GM12878 (cell line): ENCODE results near the gene CXorf38.

Experiments
- CBX3 ChIP-seq: fragments of 200-600 bp; sonication (generic); IDR thresholded peaks from 2 replicates; pipeline ENCODE4 v1.6.1; 2016; ENCODE audit warnings: low read depth, borderline replicate concordance
- EZH2 ChIP-seq: IDR thresholded peaks from 2 replicates; pipeline ENCODE4 v1.6.1; 2012; ENCODE audit warnings: low read depth, mild to moderate bottlenecking, control low read depth, inconsistent platforms, low read length, borderline replicate concordance; ENCODE audit not compliant: control insufficient read depth
- IRF5 ChIP-seq: fragments of 450-650 bp; IDR thresholded peaks from 2 replicates; pipeline ENCODE4 v1.6.1; 2017; ENCODE audit warnings: borderline replicate concordance
- LARP7 ChIP-seq: fragments of 450-650 bp; IDR thresholded peaks from 2 replicates; pipeline ENCODE4 v1.6.1; 2017; ENCODE audit warnings: mild to moderate bottlenecking
- NBN ChIP-seq: fragments of 450-650 bp; IDR thresholded peaks from 2 replicates; pipeline ENCODE4 v1.6.1; 2016
- PAX8 ChIP-seq: fragments of 450-650 bp; IDR thresholded peaks from 2 replicates; pipeline ENCODE4 v1.6.1; 2017; ENCODE audit warnings: mild to moderate bottlenecking, moderate library complexity
- POLR2AphosphoS5 ChIP-seq: IDR thresholded peaks from 2 replicates; pipeline ENCODE4 v1.6.1; 2011; ENCODE audit warnings: mild to moderate bottlenecking, low read length, inconsistent platforms
- SRF ChIP-seq, 2 experiments: IDR thresholded peaks; 2 replicates each; pipeline ENCODE4 v1.6.1; 2011; ENCODE audit warnings: low read depth in 2 of 2, low read length in 2 of 2, mild to moderate bottlenecking in 1 of 2, moderate library complexity in 1 of 2
- TAF1 ChIP-seq: IDR thresholded peaks from 2 replicates; pipeline ENCODE4 v1.6.1; 2011; ENCODE audit warnings: mild to moderate bottlenecking, low read depth, low read length, borderline replicate concordance
- TCF12 ChIP-seq: IDR thresholded peaks from 2 replicates; pipeline ENCODE4 v1.6.1; 2011; ENCODE audit warnings: low read depth, mild to moderate bottlenecking, low read length
- TF ChIP-seq, protein P1 (sequence below), 3 experiments: IDR thresholded peaks in 2 of 3; conservative IDR thresholded peaks in 1 of 3; 2 replicates each; pipeline ENCODE4 v1.5.1; 2011; ENCODE audit warnings: low read depth in 3 of 3, low read length in 3 of 3, mild to moderate bottlenecking in 3 of 3, control low read depth in 2 of 3, moderate library complexity in 2 of 3, inconsistent platforms in 1 of 3, mixed read lengths in 1 of 3; ENCODE audit not compliant: control insufficient read depth in 2 of 3, insufficient read depth in 1 of 3; ENCODE audit errors: extremely low read depth in 1 of 3
- TF ChIP-seq, protein P2 (sequence below): fragments of 150-350 bp; IDR thresholded peaks from 2 replicates; pipeline ENCODE4 v1.6.1; 2016; ENCODE audit warnings: low read depth, low read length
- TF ChIP-seq, protein P3 (sequence below): fragments of 450-650 bp; IDR thresholded peaks from 2 replicates; pipeline ENCODE4 v1.6.1; 2017; ENCODE audit warnings: mild to moderate bottlenecking

DNA sequence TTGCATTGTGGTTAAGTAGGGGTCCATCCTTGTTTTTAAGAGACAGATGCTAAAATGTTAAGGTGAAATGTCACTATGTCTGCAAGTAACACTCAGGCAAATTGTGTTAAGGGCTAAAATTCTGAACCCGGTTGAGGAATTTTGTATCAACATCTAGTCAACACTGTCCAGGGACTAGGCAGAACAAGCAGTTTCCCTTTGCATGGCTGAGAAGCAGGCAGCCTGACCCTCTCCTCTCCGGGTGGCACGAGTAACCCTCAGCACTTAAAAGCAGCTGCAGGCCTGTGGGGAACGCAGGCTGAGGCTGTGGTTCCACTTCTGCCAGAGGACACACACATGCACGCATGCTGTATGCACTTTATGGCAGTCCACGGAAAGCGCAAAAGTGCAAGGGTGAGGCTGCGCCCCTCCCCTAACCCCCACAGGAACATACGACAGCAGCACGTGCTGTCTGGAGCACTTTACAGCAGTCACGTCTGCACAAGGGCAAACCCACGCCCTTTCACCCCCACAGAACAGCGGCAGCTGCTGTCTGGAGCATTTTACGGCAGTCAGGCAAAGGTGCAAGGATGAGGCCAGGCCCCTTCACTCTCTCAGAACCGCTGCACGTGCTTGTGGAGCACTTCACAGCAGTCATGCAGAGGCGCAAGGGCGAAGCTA is 24.8 kb downstream of the CXorf38 start:
- TF ChIP-seq SRF (IDR thresholded peaks at IDR 0.05; ENCODE audit: low read depth in 2 of 2, low read length in 2 of 2) (no peak), EZH2 (no peak), POLR2AphosphoS5 (no peak), CBX3 (no peak), LARP7 (no peak), NBN (no peak), TCF12 (no peak), TAF1 (no peak), IRF5 (no peak), PAX8 (no peak)
- TF ChIP-seq, protein P1, sequence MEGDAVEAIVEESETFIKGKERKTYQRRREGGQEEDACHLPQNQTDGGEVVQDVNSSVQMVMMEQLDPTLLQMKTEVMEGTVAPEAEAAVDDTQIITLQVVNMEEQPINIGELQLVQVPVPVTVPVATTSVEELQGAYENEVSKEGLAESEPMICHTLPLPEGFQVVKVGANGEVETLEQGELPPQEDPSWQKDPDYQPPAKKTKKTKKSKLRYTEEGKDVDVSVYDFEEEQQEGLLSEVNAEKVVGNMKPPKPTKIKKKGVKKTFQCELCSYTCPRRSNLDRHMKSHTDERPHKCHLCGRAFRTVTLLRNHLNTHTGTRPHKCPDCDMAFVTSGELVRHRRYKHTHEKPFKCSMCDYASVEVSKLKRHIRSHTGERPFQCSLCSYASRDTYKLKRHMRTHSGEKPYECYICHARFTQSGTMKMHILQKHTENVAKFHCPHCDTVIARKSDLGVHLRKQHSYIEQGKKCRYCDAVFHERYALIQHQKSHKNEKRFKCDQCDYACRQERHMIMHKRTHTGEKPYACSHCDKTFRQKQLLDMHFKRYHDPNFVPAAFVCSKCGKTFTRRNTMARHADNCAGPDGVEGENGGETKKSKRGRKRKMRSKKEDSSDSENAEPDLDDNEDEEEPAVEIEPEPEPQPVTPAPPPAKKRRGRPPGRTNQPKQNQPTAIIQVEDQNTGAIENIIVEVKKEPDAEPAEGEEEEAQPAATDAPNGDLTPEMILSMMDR (IDR thresholded peaks at IDR 0.05 in 2 of 3, conservative IDR thresholded peaks at IDR 0.05 in 1 of 3; ENCODE audit: control insufficient read depth in 2 of 3, extremely low read depth in 1 of 3, insufficient read depth in 1 of 3, low read depth in 3 of 3, low read length in 3 of 3): no peak
- TF ChIP-seq, protein P2, sequence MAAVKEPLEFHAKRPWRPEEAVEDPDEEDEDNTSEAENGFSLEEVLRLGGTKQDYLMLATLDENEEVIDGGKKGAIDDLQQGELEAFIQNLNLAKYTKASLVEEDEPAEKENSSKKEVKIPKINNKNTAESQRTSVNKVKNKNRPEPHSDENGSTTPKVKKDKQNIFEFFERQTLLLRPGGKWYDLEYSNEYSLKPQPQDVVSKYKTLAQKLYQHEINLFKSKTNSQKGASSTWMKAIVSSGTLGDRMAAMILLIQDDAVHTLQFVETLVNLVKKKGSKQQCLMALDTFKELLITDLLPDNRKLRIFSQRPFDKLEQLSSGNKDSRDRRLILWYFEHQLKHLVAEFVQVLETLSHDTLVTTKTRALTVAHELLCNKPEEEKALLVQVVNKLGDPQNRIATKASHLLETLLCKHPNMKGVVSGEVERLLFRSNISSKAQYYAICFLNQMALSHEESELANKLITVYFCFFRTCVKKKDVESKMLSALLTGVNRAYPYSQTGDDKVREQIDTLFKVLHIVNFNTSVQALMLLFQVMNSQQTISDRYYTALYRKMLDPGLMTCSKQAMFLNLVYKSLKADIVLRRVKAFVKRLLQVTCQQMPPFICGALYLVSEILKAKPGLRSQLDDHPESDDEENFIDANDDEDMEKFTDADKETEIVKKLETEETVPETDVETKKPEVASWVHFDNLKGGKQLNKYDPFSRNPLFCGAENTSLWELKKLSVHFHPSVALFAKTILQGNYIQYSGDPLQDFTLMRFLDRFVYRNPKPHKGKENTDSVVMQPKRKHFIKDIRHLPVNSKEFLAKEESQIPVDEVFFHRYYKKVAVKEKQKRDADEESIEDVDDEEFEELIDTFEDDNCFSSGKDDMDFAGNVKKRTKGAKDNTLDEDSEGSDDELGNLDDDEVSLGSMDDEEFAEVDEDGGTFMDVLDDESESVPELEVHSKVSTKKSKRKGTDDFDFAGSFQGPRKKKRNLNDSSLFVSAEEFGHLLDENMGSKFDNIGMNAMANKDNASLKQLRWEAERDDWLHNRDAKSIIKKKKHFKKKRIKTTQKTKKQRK: no peak
- TF ChIP-seq, protein P3, sequence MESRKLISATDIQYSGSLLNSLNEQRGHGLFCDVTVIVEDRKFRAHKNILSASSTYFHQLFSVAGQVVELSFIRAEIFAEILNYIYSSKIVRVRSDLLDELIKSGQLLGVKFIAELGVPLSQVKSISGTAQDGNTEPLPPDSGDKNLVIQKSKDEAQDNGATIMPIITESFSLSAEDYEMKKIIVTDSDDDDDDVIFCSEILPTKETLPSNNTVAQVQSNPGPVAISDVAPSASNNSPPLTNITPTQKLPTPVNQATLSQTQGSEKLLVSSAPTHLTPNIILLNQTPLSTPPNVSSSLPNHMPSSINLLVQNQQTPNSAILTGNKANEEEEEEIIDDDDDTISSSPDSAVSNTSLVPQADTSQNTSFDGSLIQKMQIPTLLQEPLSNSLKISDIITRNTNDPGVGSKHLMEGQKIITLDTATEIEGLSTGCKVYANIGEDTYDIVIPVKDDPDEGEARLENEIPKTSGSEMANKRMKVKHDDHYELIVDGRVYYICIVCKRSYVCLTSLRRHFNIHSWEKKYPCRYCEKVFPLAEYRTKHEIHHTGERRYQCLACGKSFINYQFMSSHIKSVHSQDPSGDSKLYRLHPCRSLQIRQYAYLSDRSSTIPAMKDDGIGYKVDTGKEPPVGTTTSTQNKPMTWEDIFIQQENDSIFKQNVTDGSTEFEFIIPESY: no peak
